GM12878 (cell line): Measurements from ENCODE around the gene PRDM16.

Experiments used
- ASH2L ChIP-seq: fragments of 300-600, 200-600 bp; sonication (generic); IDR thresholded peaks from 2 replicates; pipeline ENCODE4 v1.6.1; 2017; ENCODE audit warnings: low read depth, mild to moderate bottlenecking, borderline replicate concordance
- CBFB ChIP-seq: IDR thresholded peaks from 2 replicates; pipeline ENCODE4 v1.6.1; 2016; ENCODE audit warnings: antibody characterized with exemption, low read depth
- CHD1 ChIP-seq: IDR thresholded peaks from 2 replicates; pipeline ENCODE4 v1.6.1; 2012; ENCODE audit warnings: low read depth, low read length, improper control_type of control experiment
- CHD2 ChIP-seq: IDR thresholded peaks from 2 replicates; pipeline ENCODE4 v1.6.1; 2011; ENCODE audit warnings: low read depth, low read length, improper control_type of control experiment, borderline replicate concordance
- CTCF ChIP-seq, 3 experiments: IDR thresholded peaks in 2 of 3; conservative IDR thresholded peaks in 1 of 3; 2 replicates each; pipeline ENCODE4 v1.5.1; 2011; ENCODE audit warnings: low read depth in 3 of 3, low read length in 3 of 3, mild to moderate bottlenecking in 3 of 3, control low read depth in 2 of 3, moderate library complexity in 2 of 3, inconsistent platforms in 1 of 3, mixed read lengths in 1 of 3; ENCODE audit not compliant: control insufficient read depth in 2 of 3, insufficient read depth in 1 of 3; ENCODE audit errors: extremely low read depth in 1 of 3
- GABPA ChIP-seq: IDR thresholded peaks from 2 replicates; pipeline ENCODE4 v1.6.1; 2014; ENCODE audit warnings: antibody characterized with exemption, low read depth, mild to moderate bottlenecking, inconsistent platforms
- JUNB ChIP-seq: IDR thresholded peaks from 2 replicates; pipeline ENCODE4 v1.6.1; 2016; ENCODE audit warnings: antibody characterized with exemption, mild to moderate bottlenecking
- POLR2AphosphoS5 ChIP-seq: IDR thresholded peaks from 2 replicates; pipeline ENCODE4 v1.6.1; 2011; ENCODE audit warnings: mild to moderate bottlenecking, low read length, inconsistent platforms
- REST ChIP-seq: IDR thresholded peaks from 2 replicates; pipeline ENCODE4 v1.6.1; 2012; ENCODE audit warnings: mild to moderate bottlenecking, low read depth, low read length
- SUZ12 ChIP-seq: fragments of 200-600 bp; sonication (generic); IDR thresholded peaks from one replicate; pipeline ENCODE4 v1.6.1; 2018; ENCODE audit warnings: antibody characterized with exemption, mild to moderate bottlenecking; ENCODE audit not compliant: unreplicated experiment
- TCF12 ChIP-seq: IDR thresholded peaks from 2 replicates; pipeline ENCODE4 v1.6.1; 2011; ENCODE audit warnings: low read depth, mild to moderate bottlenecking, low read length
- USF2 ChIP-seq: IDR thresholded peaks from 2 replicates; pipeline ENCODE4 v1.6.1; 2011; ENCODE audit warnings: low read depth, low read length, improper control_type of control experiment, borderline replicate concordance

- TF ChIP-seq CHD2 = no peak
- TF ChIP-seq POLR2AphosphoS5 = no peak
- TF ChIP-seq CTCF (IDR thresholded peaks at IDR 0.05 in 2 of 3, conservative IDR thresholded peaks at IDR 0.05 in 1 of 3; ENCODE audit: control insufficient read depth in 2 of 3, extremely low read depth in 1 of 3, insufficient read depth in 1 of 3, low read depth in 3 of 3, low read length in 3 of 3) = no peak
- no peak for TF ChIP-seq JUNB
- no peak for TF ChIP-seq SUZ12
- TF ChIP-seq TCF12 = no peak
- TF ChIP-seq GABPA = no peak
- no peak for TF ChIP-seq CHD1
- TF ChIP-seq USF2 = no peak
- no peak for TF ChIP-seq CBFB
- TF ChIP-seq REST = no peak
- TF ChIP-seq ASH2L = no peak
Observed at GRCh38 chr1:3389093-3389833, 320.3 kb downstream of the PRDM16 start.
